HG02623 (cell line): Measurements from ENCODE around the gene KRTAP3-2.

Experiments
- ATAC-seq: cut with Tn5 transposase; IDR thresholded peaks from one replicate; pipeline ENCODE4 v1.9.1; 2021; ENCODE audit warnings: moderate library complexity; ENCODE audit not compliant: unreplicated experiment

The KRTAP3-2 gene

DNA sequence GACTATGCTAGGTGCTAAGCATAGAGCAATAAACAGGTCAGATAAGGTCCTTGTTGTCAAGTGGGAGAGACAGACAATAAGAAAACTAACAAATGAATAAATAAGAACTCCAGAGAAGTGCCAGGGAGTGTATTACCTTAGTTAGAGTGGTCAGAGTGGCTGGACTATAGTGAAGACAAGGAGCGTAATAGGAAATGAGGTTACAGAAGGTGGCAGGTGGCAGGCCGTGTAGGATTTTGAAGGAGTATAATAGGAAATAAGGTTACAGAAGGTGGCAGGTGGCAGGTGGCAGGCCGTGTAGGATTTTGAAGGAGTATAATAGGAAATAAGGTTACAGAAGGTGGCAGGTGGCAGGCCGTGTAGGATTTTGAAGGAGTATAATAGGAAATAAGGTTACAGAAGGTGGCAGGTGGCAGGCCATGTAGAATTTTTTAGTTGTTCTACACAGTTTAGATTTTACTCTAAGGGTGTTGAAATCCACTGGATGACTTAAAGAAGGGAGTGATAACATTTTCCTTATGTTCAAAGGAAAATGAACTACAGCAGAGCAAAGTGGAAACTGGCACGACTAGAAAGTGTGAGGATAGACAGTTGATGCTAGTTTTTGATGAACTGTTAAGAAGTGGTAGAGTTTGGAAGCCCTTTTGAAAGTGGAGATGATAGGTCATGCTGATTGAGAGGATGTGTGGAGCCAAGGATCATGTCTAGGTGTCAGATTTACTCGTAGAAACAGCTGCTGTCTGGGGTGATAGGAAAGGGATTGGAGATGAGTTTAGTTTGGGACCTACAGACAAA, 12.8 kb upstream of the KRTAP3-2 start:
- no peak for ATAC-seq

DNA sequence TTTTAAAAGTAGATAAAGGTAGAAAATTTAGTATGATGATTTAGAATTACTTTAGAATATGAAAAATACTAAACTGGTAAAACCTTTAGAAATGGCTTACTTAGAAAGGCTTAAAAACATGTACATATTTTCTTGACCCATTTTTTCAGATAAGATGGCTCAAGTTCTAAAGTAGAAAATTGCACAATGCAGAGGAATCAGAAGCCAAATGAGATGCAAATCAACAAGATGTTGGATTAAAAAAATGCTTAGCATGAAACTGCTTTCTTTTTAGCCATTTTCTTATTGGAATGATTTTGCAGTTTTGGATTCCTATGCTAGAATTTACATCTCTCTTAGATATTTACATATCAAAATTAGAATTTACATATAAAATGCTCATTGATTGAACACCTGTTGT, 10.7 kb upstream of the KRTAP3-2 start:
- ATAC-seq = no peak

DNA sequence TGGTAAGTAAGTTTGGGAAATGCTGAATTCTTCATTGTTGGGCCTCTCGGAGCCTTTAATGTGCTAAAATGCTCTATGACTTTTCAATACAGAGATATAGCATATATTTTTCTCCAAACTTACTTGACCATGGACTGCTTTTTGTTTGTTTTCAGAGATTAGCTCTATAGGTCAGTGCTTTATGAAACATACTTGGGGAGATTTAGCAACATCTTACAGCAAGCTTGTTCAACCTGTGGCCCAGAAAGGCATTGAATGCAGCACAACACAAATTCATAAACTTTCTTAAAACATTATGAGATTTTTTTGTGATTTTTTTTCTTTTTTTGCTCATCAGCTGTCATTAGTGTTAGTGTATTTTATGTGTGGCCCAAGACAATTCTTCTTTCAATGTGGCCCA, 10.2 kb upstream of the KRTAP3-2 start:
- ATAC-seq = no peak

DNA sequence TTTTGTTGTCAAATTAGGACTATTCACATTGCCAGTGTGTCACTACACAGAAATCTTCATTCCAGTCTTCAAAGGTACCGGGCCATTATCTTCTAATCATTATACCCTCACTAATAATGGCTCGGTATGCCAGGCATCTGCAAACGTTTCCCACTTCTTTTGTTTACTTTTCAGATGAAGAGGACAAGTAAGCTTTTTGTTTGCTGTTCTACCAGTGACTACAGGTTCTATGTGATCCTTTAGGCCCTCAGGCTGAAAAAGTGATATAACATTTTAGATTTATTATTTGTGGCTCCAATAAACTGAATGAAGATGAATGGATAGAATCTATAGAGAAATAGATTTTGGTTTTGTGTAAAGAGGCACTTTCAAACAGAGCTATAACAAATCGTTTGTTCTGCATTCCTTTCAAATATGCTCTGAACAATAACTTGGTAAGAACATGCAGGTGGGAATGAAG, 9.6 kb upstream of the KRTAP3-2 start:
- ATAC-seq = no peak

DNA sequence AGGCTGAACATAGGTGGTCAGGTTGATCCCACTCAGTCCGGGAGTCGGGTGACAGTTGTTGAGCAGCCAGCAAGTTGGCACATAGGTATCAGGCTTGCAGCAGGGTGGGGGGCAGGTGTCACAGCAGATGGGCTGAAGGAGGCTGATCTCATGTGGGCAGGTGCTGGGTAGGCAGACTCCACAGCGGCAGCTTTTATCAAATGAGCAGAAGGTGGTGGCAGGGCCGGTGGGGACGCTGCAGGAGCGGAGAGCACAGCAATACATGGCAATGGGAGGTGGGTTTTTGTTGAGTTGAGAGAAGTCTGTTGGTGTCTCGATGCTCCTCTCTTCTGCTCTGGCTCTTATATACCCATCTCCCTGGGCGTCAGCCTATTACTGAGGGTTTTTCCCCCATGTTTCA, 9.1 kb upstream of the KRTAP3-2 start, which contains the start of gene KRTAP3-1:
TSS of gene KRTAP3-1 (minus strand) at position 318 of the 400 bp plus-strand sequence. CDS start at position 264, 54 bp downstream.
- no peak for ATAC-seq

DNA sequence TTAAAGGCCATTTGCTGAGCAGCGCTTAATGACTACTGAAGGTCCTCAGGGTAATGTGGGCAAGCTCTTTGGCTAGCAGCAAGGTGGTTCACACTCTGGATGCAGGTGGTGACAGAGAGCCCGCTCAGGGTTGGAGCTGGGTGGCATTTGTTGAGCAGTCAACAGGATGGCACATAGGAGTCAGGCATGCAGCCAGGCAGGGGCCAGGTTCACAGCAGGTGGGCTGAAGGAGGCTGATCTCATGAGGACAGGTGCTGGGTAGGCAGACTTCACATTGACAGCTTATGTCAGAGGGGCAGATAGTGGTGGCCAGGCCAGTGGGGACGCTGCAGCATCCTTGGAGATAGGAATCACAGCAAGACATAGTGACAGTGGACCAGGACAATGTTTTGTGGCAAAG, 4.7 kb upstream of the KRTAP3-2 start:
- no peak for ATAC-seq

DNA sequence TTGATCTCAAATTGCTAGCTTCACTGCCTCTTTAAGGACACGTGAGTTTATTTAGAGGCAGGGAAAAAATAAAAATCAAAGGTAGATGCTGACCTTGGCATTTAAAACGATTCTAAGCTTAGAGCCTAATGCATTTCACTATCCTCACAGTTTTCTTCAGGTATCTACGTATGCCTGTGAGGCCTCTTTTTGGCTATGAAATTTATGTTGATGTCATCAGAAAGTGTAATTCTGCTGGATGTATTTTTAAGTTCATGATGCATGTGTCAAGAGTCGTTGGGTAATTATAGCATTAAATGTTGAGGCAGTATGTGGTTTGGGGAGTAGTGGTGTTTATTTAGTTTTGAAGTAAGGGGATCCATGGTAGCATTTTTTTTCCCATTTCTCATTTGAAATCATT, 4.2 kb upstream of the KRTAP3-2 start:
- no peak for ATAC-seq

DNA sequence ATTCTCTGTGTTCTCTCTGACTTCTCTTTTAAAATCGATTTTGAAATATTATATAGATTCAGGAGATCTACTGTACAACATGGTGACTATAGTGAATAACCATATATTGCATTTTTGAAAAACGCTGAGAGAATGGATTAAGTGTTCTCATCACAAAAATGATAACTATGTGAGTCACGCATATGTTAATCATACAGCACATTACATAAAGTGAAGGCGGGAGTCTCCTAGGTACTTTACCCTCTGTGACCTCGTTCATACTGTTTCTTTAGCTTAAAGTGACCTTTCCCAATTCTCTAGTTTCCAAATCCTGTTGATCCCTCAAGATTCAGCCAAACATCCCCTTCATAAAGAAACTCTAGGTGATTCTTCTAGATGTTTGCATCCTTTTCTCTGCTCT, 3.1 kb upstream of the KRTAP3-2 start:
- no peak for ATAC-seq

DNA sequence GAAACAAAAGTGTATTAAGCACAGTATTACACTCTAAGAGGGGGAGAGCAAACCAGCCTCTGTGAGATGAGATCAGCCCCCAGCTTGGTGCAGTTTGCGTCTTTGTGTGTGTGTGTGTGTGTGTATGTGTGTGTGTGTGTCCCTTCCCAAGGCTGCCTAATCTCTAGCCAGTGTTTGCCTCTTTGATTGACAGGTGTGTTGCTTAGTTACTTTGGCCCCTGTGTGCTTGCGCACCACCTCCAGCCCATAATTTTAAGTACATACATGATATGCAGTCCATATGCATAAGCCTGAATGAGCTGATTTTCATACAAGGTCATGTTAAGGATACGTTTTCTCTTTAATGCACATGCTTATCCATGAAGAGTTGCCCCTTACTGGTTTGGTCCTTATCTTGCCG, 2.1 kb upstream of the KRTAP3-2 start:
- no peak for ATAC-seq

DNA sequence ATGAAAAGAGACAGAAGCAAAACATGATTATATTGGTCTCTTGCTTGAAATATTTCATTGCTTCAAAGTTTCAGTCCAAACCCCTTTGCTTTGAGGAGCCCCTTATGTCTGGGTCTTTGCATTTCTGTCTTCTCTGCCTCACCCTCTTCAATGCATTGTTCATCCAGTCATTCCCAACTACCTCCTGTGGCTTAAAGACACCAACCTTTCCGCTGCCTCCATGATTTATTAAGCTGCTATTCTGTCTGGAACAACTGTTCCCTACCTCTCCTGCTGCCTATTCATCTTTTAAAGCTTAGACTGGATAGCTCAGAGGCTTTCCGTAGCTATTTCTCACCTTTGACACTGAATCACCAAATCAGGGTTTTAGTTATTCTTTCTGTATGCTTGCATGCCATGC, 2.3 kb downstream of the KRTAP3-2 start:
- no peak for ATAC-seq

DNA sequence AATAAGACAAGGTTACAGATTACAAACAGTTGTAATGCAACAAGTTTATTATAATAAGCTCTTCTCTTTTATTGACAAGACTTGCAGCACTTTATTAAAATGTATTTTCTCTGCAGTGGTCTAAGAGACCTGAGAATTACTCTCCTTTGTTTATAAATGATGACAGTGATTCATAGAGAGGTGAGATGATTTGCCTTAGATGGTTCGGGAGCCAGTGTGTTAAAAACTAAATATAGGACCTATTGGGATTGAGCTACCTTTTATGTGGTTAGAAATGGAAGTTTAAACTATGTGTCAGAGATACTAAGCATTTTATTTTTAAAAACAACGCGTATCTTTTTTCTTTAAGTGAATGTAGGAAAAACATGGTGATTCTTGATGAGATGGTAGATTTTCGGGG, 2.9 kb downstream of the KRTAP3-2 start:
- ATAC-seq = no peak

DNA sequence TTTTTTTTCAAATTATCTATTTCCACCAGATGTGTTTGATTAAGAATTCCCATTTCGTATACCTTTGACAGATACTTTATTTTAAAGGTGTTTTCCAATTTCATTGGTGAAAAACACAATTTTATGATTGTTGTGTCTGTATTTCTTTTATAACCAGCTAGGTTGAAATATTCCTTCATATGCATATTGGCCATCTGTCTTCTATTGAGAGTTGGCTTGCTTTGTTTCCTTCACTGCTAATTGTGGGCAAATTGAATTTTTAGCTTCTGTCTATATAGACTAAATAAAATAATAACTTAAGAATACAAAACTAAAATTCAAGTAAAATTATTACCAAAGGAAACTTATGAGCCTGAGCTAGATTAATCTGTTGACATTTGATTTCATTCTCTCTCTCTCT, 4.6 kb downstream of the KRTAP3-2 start:
- no peak for ATAC-seq

DNA sequence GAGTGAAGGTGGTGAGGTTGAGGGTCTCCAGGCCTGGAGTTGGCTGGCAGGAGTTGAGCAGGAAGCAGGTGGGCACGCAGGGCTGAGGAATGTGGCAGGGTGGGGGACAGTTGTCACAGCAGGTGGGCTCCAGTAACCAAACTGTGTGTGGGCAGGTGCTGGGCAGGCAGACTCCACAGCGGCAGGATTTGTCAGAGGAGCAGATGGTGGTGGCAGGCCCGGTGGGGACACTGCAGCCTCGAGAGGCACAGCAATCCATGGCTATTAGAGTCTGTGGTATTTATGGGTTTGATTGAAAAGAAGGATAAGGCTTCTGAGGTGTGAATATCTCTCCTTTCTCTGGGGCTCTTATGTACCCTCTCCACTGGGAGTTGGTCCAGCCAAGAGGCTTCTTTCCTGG, 5.9 kb downstream of the KRTAP3-2 start, which contains the start of gene KRTAP3-3:
TSS of gene KRTAP3-3 (minus strand) at position 326 of the 400 bp plus-strand sequence. CDS start at position 259, 67 bp downstream.
- no peak for ATAC-seq

DNA sequence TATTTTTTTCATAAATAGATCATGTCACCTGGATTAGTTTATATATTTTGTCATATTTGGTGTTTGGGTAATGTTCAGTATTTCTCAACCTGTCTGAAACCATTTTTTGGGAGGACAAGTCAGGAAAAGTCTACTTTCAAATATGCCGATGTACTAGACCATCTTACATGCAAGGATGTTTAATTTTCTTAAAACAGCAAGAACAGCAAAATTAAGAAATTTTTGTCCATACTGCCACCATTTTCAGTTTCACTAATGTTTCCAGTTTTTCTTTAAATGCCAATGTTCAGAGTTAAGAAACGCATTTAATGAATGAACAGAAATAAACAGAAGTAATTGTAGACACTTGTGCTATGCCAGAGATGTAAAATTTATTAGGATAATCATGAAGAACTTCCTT, 6.6 kb downstream of the KRTAP3-2 start:
- no peak for ATAC-seq

DNA sequence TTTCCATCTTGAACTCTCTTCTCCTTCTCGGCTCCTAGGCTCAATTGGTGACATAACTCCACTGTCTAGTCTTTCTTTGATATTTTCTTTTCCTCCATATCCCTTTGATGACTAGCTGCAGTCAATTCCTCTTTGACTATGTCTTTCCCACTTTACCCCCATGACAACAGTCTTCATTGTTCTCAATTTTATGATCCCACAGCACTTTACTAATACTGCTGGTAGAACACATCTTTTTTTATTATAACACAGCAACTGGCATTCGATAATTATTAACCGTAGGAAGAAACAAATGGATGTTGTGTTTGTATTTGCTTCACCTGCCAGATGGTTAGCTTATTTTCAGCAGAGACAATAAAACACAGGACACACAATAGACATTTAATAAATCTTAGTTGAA, 7.0 kb downstream of the KRTAP3-2 start:
- ATAC-seq = no peak

DNA sequence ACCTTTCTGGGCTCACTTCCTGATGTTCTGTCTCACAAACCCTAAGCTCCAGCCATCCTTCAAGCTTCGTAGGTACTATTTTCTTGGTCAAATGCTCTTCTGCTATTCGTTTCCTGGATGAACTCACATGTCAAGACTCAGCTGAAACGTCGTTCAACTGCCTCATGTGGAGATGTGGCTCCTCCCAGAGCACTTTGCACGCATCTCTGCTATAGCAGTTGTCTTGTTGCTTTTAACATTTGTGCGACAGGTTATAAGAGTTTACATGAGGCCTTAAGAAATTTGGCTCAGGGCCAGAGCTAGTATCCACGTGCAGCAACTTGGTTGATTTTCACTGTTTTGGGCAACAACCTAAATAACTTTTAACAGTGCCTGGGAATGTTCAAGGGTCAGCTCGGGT, 12.8 kb downstream of the KRTAP3-2 start:
- no peak for ATAC-seq

DNA sequence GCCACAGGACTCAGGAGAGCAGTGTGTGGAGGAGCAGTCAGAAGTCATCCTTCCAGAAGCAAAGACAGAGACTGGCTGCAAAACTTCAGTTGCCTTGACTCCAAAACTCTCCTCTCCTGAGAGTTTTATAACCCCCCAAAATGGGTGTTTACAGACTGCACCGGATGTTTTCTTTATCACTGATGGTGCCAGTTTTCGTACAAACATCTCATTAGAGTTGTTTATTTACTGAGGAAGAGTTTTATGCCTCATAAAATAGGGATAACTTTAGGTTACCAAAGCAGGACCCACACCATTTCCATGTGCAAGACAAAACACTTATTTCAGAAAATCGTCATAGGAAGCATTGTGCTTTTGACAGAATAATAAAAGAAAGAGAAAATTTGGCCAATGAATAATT, 15.5 kb downstream of the KRTAP3-2 start, which contains the start of gene KRT40:
TSS of gene KRT40 (minus strand) at position 101 of the 400 bp plus-strand sequence. CDS start at position 48, 53 bp downstream.
- no peak for ATAC-seq

DNA sequence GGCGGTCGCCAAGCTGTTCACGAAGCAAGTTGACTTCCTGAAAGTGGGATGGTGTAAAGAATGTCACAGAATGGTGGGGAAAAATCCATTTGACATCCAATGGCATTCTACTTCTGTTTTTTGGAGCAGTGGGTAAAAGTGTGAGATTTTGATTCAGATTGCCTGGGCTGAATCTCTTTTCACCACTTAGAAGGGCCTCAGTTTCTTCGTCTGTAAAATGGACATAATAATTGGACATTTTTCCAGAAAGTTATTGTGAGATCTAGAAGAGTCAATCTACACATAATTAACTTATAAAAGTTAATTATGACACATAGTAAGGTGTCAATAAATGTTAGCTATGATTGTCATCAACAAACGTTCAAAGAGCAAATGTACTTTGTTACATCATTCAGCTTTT, 18.6 kb downstream of the KRTAP3-2 start:
- ATAC-seq = no peak

DNA sequence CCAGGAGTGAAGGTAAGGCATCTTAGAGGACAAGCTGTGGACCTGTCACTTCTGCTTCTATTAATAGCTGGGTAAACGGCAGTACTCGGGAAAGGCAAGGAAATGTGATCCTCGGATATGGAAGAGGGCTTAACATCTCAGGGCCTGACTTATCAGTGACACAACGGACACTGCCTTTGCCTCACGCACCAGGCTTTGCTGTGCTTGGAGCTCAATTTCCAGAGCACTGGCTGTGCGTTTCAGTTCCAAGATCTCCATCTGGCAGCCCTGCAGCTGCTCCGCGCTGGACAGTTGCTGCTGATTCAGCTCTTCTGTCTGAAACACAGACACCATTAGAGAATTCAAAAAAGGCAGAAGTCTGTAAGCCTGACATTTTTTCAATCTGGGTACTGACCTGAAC, 19.1 kb downstream of the KRTAP3-2 start:
- ATAC-seq = no peak

DNA sequence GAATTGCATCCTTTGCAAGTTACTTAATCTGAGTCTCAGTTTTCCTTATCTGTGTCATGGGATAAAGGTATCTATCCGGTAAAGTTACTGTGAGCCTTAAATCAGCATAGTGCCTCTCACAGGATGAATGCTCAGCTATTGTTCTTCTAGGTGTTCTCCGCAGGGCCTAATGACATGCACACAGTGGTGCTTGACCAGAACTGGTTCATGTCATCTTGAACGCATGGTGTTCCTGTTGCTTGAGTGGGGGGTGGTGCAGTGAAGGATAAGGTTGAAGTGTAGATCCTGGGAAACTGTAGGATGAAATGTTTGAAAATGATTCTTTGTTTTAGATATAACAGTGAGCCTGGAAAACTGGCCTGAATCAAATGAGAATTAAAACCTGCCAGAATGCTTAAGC, 19.6 kb downstream of the KRTAP3-2 start:
- ATAC-seq = no peak

DNA sequence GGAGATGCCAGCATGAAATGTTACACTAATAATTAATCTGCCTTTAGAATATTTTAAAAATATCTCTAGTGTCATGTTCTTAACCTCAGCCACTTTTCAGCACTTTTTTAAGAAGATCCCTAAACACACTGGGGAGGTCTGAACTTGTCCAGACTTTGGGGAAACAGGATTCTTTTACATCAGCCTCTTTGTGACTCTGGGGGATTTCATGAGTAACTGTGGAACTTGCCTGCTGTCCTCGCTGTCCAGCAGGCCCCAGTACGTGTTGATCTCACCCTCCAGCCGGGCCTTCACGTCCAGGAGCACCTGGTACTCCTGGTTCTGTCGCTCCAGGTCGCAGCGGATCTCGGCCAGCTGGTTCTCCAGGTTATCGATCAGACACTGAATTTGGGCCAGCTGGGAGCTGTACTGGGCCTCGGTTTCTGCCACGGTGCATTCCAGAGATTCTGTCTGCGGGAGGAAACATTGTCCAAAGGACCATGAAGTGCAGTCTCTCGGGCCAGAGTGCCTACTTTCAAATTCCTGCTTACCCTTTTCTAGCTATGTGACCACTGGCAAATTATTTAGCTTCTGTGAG, 21.0 kb downstream of the KRTAP3-2 start:
- ATAC-seq = no peak

DNA sequence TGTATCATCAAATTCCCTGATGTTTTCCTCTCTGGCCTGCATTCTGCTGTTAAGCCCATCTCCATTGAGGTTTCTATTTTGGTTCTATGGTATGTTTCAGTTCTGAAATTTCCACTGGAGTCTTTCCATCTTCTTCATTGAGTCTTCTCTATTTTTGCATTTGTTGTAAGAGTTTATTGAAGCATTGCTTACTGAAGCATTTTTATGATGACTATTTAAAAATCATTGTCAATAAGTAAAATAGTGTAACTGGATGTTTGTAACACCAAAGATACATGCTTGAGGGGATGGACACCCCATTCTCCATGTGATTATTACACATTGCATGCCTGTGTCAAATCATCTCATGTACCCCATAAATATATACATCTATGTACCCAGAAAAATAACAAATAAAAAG, 24.2 kb downstream of the KRTAP3-2 start:
- ATAC-seq = no peak
